Body of pancreas (tissue), 4 donors: ENCODE results near the gene BRAF.

ENCODE experiments used
- POLR2A ChIP-seq, 3 donors: fragments of 450-650 bp; IDR thresholded peaks; one replicate each; pipeline ENCODE4 v1.6.1; 2016; ENCODE audit warnings: antibody characterized with exemption in 3 of 3, mild to moderate bottlenecking in 2 of 3
- TF ChIP-seq, protein P1 (sequence below), 7 experiments: fragments of 450-650 bp in 4 of 7; fragments of 200-600 bp in 3 of 7; sonication (generic) in 3 of 7; IDR thresholded peaks; one replicate each; pipeline ENCODE4 v1.5.1; 2016 to 2019; ENCODE audit warnings: antibody characterized with exemption in 7 of 7

- TF ChIP-seq, protein P1, sequence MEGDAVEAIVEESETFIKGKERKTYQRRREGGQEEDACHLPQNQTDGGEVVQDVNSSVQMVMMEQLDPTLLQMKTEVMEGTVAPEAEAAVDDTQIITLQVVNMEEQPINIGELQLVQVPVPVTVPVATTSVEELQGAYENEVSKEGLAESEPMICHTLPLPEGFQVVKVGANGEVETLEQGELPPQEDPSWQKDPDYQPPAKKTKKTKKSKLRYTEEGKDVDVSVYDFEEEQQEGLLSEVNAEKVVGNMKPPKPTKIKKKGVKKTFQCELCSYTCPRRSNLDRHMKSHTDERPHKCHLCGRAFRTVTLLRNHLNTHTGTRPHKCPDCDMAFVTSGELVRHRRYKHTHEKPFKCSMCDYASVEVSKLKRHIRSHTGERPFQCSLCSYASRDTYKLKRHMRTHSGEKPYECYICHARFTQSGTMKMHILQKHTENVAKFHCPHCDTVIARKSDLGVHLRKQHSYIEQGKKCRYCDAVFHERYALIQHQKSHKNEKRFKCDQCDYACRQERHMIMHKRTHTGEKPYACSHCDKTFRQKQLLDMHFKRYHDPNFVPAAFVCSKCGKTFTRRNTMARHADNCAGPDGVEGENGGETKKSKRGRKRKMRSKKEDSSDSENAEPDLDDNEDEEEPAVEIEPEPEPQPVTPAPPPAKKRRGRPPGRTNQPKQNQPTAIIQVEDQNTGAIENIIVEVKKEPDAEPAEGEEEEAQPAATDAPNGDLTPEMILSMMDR (IDR thresholded peaks at IDR 0.05) = no peak
- no peak for TF ChIP-seq POLR2A (IDR thresholded peaks at IDR 0.05)
These were observed 47.6 kb upstream of the BRAF start for GRCh38 chr7:140972344-140972743.
